Keratinocyte (primary cell): ENCODE data around the gene KLHL22. TPM values are rescaled to one million over a fixed set of nuclear protein-coding genes. Genes with fewer than 3 reads are reported as not detected.

Experiments used
- DNase-seq: peaks from one replicate; pipeline ENCODE4 v3.0.0-alpha.2; 2011; ENCODE audit warnings: low read depth, missing footprints, low spot score
- FAIRE-seq: peaks from 2 replicates; lab custom pipeline; 2011; peaks lifted over from hg19 to GRCh38; lab: Jason Lieb, UNC
- H2AFZ ChIP-seq: 2 replicates; pipeline ENCODE4 v1.6.0; 2012; ENCODE audit warnings: low read length, control low read depth, inconsistent platforms; ENCODE audit not compliant: control insufficient read depth
- H3K27ac ChIP-seq: 2 replicates; pipeline ENCODE4 v1.5.1; 2011; ENCODE audit warnings: low read length; ENCODE audit not compliant: control insufficient read depth, insufficient read depth
- H3K27me3 ChIP-seq: 3 replicates; pipeline ENCODE4 v1.6.0; 2011; ENCODE audit warnings: low read length; ENCODE audit not compliant: control insufficient read depth, insufficient read depth; ENCODE audit errors: extremely low read depth
- H3K36me3 ChIP-seq, 2 experiments: 2 replicates in 1 of 2; 3 replicates in 1 of 2; pipeline ENCODE4 v1.5.1; 2011; ENCODE audit warnings: low read length in 2 of 2, mild to moderate bottlenecking in 1 of 2; ENCODE audit not compliant: control insufficient read depth in 2 of 2, insufficient read depth in 2 of 2; ENCODE audit errors: extremely low read depth in 1 of 2
- H3K4me1 ChIP-seq: 3 replicates; pipeline ENCODE4 v1.5.1; 2011; ENCODE audit warnings: low read length; ENCODE audit not compliant: control insufficient read depth, insufficient read depth; ENCODE audit errors: extremely low read depth
- H3K4me2 ChIP-seq: 3 replicates; pipeline ENCODE4 v1.6.0; 2011; ENCODE audit warnings: low read depth, low read length; ENCODE audit not compliant: control insufficient read depth, insufficient read depth; ENCODE audit errors: extremely low read depth
- H3K4me3 ChIP-seq, 3 experiments: fragments of 200-600 bp in 1 of 3; sonication (generic) in 1 of 3; 2 replicates in 2 of 3; 3 replicates in 1 of 3; pipeline ENCODE4 v1.5.1; 2011 to 2016; ENCODE audit warnings: low read length in 3 of 3, mild to moderate bottlenecking in 3 of 3, control low read depth in 2 of 3, inconsistent platforms in 1 of 3, low read depth in 1 of 3, mixed read lengths in 1 of 3, mixed run types in 1 of 3, moderate library complexity in 1 of 3; ENCODE audit not compliant: control insufficient read depth in 2 of 3, insufficient read depth in 2 of 3; ENCODE audit errors: extremely low read depth in 1 of 3
- H3K79me2 ChIP-seq: 2 replicates; pipeline ENCODE4 v1.6.0; 2012; ENCODE audit warnings: low read length; ENCODE audit not compliant: control insufficient read depth, insufficient read depth
- H3K9ac ChIP-seq: 3 replicates; pipeline ENCODE4 v1.6.0; 2011; ENCODE audit warnings: low read length; ENCODE audit not compliant: control insufficient read depth, insufficient read depth; ENCODE audit errors: extremely low read depth
- H3K9me1 ChIP-seq: 3 replicates; pipeline ENCODE4 v1.6.0; 2011; ENCODE audit warnings: low read length; ENCODE audit not compliant: control insufficient read depth, insufficient read depth; ENCODE audit errors: extremely low read depth
- H3K9me3 ChIP-seq: 2 replicates; pipeline ENCODE4 v1.5.1; 2012; ENCODE audit warnings: low read depth, low read length; ENCODE audit not compliant: control insufficient read depth
- H4K20me1 ChIP-seq: 3 replicates; pipeline ENCODE4 v1.6.0; 2011; ENCODE audit warnings: low read length; ENCODE audit not compliant: control insufficient read depth, insufficient read depth; ENCODE audit errors: extremely low read depth
- EZH2 ChIP-seq: IDR thresholded peaks from one replicate; pipeline ENCODE4 v1.6.1; 2012; ENCODE audit warnings: inconsistent platforms, mild to moderate bottlenecking, low read length, moderate library complexity
- dilution Hi-C: fragments of 300-500 bp; cut with MboI; formaldehyde crosslinking; loops from one replicate; pipeline ENCODE4 v1.7.0; 2020; ENCODE audit warnings: low sequenced_read_pairs; ENCODE audit not compliant: extremely low pct_ligation_motif_present
- polyA plus RNA-seq, 5 experiments: library from polyadenylated mRNA; depleted of rRNA in 3 of 5; stranded (reverse) in 3 of 5; stranded (forward) in 1 of 5; unstranded in 1 of 5; fragments of >200 nt; gene quantifications; 1 replicate in 1 of 5; 2 replicates in 3 of 5; 3 replicates in 1 of 5; pipeline versions ENCODE4 v1.2.1 to v1.2.3, GENCODE V29; 2011 to 2012; ENCODE audit warnings: missing spikeins in 2 of 5, low read depth in 1 of 5, low replicate concordance in 1 of 5
- TF ChIP-seq, protein P1 (sequence below), 3 experiments: IDR thresholded peaks in 1 of 3; conservative IDR thresholded peaks in 1 of 3; optimal IDR thresholded peaks in 1 of 3; 2 replicates in 2 of 3; 3 replicates in 1 of 3; pipeline versions ENCODE3 to v1.5.1; 2011; ENCODE audit warnings: low read length in 3 of 3, mild to moderate bottlenecking in 3 of 3, moderate library complexity in 2 of 3, control low read depth in 1 of 3, inconsistent platforms in 1 of 3; ENCODE audit not compliant: insufficient read depth in 2 of 3; ENCODE audit errors: extremely low read depth in 1 of 3

The KLHL22 gene
- polyA plus RNA-seq, 1 donor (not counting 4 experiments of a cell fraction or from before 2014, with no cell fraction given), result 9.3 TPM

DNA sequence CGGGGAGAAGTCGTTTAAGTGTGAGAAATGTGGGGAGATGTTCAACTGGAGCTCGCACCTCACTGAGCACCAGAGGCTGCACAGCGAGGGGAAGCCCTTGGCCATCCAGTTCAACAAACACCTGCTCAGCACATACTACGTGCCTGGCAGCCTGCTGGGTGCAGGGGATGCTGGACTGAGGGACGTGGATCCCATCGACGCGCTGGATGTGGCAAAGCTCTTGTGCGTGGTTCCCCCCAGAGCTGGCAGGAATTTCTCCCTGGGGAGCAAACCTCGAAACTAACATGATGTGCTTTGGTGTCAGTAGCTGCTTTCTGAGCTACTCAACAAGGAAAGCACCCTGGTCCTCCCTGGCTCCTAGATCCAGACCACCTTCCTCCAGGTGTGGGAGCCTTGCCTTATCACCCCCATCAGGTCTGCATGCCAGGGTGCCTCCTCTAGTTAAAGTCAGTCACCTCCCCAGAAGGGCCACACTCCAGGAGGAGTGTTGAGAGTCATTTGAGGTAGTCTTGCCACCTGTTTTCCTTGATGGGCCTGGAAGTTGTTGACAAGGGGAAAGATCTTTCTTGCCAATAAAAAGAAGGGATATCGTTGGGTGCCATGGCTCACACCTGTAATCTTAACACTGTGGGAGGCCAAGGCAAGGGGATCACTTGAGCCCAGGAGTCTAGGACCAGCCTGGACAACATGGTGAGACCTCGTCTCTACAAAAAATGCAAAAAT is 88.7 kb downstream of the KLHL22 start:
- Histone ChIP-seq H3K9me1 (no peaks in the 10 kb centered on the region), H2AFZ (no peak overlapping the region), H3K4me3 (no peak overlapping the region), H3K27me3 (no peaks in the 10 kb centered on the region), H3K79me2 (no peaks in the 10 kb centered on the region), H3K36me3 (peaks cover 8 to 23% of the 10 kb centered on the region in 2 experiments), H3K27ac (no peak overlapping the region), H4K20me1 (no peaks in the 10 kb centered on the region), H3K4me1 (no peaks in the 10 kb centered on the region), H3K9me3 (no peaks in the 10 kb centered on the region), H3K9ac (no peak overlapping the region), H3K4me2 (no peak overlapping the region)
- TF ChIP-seq, protein P1, sequence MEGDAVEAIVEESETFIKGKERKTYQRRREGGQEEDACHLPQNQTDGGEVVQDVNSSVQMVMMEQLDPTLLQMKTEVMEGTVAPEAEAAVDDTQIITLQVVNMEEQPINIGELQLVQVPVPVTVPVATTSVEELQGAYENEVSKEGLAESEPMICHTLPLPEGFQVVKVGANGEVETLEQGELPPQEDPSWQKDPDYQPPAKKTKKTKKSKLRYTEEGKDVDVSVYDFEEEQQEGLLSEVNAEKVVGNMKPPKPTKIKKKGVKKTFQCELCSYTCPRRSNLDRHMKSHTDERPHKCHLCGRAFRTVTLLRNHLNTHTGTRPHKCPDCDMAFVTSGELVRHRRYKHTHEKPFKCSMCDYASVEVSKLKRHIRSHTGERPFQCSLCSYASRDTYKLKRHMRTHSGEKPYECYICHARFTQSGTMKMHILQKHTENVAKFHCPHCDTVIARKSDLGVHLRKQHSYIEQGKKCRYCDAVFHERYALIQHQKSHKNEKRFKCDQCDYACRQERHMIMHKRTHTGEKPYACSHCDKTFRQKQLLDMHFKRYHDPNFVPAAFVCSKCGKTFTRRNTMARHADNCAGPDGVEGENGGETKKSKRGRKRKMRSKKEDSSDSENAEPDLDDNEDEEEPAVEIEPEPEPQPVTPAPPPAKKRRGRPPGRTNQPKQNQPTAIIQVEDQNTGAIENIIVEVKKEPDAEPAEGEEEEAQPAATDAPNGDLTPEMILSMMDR (optimal IDR thresholded peaks at IDR 0.05 in 1 of 3, IDR thresholded peaks at IDR 0.05 in 1 of 3, conservative IDR thresholded peaks at IDR 0.05 in 1 of 3; ENCODE audit: extremely low read depth in 1 of 3, insufficient read depth in 2 of 3, low read length in 3 of 3), result no peak
- no peak for TF ChIP-seq EZH2
- DNase-seq (no peak), FAIRE-seq (no peak)
- dilution Hi-C loops, result no loop called here

DNA sequence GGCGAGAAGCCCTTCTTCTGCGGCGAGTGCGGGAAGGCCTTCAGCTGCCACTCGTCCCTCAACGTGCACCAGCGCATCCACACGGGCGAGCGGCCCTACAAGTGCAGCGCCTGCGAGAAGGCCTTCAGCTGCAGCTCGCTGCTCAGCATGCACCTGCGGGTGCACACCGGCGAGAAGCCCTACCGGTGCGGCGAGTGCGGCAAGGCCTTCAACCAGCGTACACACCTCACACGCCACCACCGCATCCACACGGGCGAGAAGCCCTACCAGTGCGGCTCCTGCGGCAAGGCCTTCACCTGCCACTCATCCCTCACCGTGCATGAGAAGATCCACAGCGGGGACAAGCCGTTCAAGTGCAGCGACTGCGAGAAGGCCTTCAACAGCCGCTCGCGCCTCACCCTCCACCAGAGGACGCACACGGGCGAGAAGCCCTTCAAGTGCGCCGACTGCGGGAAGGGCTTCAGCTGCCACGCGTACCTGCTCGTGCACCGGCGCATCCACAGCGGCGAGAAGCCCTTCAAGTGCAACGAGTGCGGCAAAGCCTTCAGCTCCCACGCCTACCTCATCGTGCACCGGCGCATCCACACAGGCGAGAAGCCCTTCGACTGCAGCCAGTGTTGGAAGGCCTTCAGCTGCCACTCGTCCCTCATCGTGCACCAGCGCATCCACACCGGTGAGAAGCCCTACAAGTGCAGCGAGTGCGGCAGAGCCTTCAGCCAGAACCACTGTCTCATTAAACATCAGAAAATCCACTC is 89.5 kb downstream of the KLHL22 start:
- H4K20me1 ChIP-seq, result no peaks in the 10 kb centered on the region
- TF ChIP-seq EZH2, result no peak
- TF ChIP-seq, protein P1 (optimal IDR thresholded peaks at IDR 0.05 in 1 of 3, IDR thresholded peaks at IDR 0.05 in 1 of 3, conservative IDR thresholded peaks at IDR 0.05 in 1 of 3; ENCODE audit: extremely low read depth in 1 of 3, insufficient read depth in 2 of 3, low read length in 3 of 3), result no peak
- H3K4me3 ChIP-seq, result no peak overlapping the region
- no peak overlapping the region for H3K27ac ChIP-seq
- H3K4me2 ChIP-seq, result no peak overlapping the region
- no peaks in the 10 kb centered on the region for H3K9me1 ChIP-seq
- FAIRE-seq (no peak), DNase-seq (no peak)
- H3K9ac ChIP-seq, result no peak overlapping the region
- H3K79me2 ChIP-seq, result no peaks in the 10 kb centered on the region
- H3K9me3 ChIP-seq, result no peaks in the 10 kb centered on the region
- peaks cover 8 to 25% of the 10 kb centered on the region in 2 experiments for H3K36me3 ChIP-seq
- dilution Hi-C loops, result no loop called here
- no peak overlapping the region for H2AFZ ChIP-seq
- no peaks in the 10 kb centered on the region for H3K27me3 ChIP-seq
- no peaks in the 10 kb centered on the region for H3K4me1 ChIP-seq
